VCaP (cell line): ENCODE data around the gene RARA.

ENCODE experiments used
- H3K27ac ChIP-seq: fragments of 450-650 bp; 2 replicates; pipeline ENCODE4 v1.5.1; 2017
- CTCF ChIP-seq: fragments of 450-650 bp; conservative IDR thresholded peaks from 2 replicates; pipeline ENCODE4 v1.5.1; 2017; ENCODE audit warnings: mild to moderate bottlenecking, moderate library complexity

The RARA gene

DNA sequence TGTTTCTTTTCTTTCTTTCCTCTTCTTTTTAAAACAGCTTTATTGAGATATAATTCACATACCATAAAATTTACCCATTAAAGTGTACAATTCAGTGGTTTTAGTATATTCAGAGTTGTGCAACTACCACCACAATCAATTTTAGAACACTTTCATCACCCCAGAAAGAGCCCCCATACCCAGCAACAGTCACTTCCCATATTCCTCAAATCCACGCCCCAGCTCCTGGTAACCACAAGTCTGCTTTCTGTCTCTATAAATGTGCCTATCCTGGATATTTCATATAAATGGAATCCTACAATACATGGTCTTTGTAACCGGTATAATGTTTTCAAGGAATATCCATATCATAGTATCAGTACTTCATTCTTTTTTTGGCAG is 19.4 kb downstream of the RARA start:
- TF ChIP-seq CTCF = no peak
- H3K27ac ChIP-seq = no peak overlapping the region

GRCh38 chr17:40329839-40330794 is 21.1 kb downstream of the RARA start:
- peak overlapping the region; percentile 61 for H3K27ac ChIP-seq
- no peak for TF ChIP-seq CTCF

GRCh38 chr17:40330850-40331470 is 22.0 kb downstream of the RARA start:
- no peak for TF ChIP-seq CTCF
- peak overlapping the region; percentile 61 for H3K27ac ChIP-seq

DNA sequence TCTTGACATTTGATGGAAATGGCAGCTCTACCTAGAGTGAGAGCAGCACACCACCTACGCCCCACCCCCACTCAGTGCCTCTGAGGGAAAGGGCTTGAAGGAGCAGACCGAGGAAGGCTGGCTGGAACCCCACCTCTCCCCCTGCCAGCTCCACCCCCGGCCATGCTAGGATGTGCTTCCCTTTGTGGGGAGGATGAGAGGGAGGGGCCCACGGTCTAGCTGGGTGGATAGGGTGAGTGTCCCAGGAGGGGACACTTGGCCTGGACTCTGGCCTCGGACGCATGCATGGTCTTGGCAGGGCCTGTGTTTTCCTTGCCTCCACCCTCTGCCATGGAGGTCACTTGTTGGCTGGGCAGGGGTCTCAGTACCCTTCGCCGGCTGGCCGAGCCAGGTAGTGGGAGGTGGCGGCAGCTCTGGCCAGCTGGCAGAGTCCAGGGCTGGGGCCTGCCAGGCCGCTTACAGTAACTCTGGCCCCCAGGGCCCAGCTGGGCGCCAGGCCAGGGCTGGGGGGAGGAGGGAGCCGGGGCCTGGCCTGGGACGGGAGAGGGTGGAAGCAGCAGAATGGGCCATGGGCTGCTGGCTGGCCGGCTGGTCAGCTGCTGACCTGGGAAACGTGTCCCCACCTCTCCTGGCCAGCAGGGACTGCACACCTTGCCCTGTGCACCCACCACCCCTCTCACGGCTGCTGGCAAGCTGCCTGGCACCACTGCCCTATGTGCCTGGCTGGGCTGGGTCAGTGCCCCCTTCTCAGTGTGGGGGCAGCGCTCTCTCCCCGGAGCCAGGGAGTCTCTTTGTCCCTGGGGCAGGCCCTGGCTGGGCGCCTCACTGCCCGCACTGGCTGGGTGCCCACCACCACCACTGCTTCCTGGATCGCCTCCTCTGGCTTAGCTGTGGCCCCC is 23.0 kb downstream of the RARA start:
- H3K27ac ChIP-seq = peak overlapping the region; percentile 61
- no peak for TF ChIP-seq CTCF

DNA sequence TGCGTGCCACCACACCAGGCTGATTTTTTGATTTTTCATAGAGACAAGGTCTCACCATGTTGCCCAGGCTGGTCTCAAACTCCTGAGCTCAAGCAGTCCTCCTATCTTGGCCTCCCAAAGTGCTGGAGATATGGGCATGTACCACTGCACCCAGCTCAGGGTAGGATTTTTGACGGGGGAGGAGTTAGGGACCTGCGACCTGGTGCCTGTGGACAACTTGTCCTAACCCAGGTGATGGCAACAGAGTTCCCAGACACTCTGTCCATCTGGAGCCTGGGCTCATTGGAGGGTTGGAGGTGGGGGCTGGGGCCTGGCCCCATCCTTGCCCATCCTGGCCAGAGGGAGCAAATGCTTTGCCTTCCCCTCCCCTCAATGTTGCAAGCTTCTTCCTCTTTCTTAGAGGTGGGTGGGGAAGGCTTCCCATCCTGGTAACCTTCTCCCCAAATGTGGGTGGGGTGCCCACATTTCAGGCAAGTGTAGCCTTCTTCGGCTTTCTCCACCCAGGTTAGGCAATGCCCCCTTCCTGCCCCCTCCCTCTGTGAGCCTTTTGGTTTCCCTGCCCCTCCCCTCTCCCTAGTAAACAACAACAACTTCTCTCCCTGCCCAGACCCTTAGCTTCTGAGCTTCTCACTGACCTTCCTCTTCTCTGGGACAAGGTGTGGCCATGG is 24.9 kb downstream of the RARA start:
- no peak for TF ChIP-seq CTCF
- no peak overlapping the region; the same call in 1 of the 2 replicates for H3K27ac ChIP-seq

DNA sequence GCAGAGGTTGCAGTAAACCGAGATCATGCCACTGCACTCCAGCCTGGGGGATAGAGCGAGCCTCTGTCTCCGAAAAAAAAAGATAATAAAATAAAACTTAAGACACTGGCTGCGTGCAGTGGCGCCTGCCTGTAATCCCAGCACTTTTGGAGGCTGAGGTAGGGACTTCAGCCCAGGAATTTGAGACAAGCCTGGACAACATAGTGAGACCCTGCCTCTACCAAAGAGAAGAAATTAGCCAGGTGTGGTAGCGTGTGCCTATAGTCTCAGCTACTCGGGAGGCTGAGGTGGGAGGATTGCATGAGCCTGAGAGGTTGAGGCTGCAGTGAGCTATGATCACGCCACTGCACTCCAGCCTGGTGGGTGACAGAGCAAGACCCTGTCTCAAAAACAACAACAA is 26.6 kb downstream of the RARA start:
- no peak for TF ChIP-seq CTCF
- H3K27ac ChIP-seq = no peak overlapping the region
